MM.1S (cell line): ENCODE data around the gene UBE2E1.

Experiments
- EZH2 ChIP-seq: fragments of 300-600 bp; sonication (generic); optimal IDR thresholded peaks from 2 replicates; pipeline ENCODE3; 2017; ENCODE audit warnings: low read depth, mild to moderate bottlenecking, antibody characterized with exemption, low read length, mixed read lengths
- EZH2phosphoT487 ChIP-seq: fragments of 300-600 bp; sonication (generic); IDR thresholded peaks from 2 replicates; pipeline ENCODE4 v1.6.1; 2018; ENCODE audit warnings: antibody characterized with exemption, low read length
- TF ChIP-seq, protein P1 (sequence below): fragments of 300-600 bp; sonication (generic); IDR thresholded peaks from 2 replicates; pipeline ENCODE4 v1.5.1; 2016; ENCODE audit warnings: antibody characterized with exemption, low read length, mixed read lengths

DNA sequence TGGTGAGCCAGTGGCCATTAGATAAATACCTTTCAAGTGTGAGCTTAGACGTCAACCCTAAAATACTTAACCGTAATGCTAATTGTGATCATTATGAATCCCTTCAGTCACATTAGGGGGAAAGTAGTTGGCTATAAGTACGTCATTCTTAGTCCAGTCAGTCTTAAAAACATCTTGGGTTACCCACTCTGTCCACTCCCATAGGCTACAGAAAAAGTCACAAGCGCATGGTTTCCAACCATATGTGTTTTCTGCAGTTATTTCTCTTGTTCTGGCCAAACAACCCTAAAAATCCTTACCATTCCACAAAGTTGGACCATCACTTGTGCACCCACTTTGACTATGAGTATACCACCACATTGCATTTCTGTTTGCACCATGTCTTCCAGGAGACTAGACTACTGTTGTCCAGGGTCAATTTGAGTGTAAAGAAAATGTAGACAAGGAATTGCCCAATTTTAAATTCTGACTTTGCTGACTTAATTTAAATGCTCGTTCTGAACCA, 114.4 kb downstream of the UBE2E1 start:
- TF ChIP-seq EZH2 (no peak), EZH2phosphoT487 (no peak)
- TF ChIP-seq, protein P1, sequence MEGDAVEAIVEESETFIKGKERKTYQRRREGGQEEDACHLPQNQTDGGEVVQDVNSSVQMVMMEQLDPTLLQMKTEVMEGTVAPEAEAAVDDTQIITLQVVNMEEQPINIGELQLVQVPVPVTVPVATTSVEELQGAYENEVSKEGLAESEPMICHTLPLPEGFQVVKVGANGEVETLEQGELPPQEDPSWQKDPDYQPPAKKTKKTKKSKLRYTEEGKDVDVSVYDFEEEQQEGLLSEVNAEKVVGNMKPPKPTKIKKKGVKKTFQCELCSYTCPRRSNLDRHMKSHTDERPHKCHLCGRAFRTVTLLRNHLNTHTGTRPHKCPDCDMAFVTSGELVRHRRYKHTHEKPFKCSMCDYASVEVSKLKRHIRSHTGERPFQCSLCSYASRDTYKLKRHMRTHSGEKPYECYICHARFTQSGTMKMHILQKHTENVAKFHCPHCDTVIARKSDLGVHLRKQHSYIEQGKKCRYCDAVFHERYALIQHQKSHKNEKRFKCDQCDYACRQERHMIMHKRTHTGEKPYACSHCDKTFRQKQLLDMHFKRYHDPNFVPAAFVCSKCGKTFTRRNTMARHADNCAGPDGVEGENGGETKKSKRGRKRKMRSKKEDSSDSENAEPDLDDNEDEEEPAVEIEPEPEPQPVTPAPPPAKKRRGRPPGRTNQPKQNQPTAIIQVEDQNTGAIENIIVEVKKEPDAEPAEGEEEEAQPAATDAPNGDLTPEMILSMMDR = no peak
